Measurements from ENCODE around the gene PLEKHG2.

PLEKHG2 gene

GRCh38 chr19:39422020-39422419 lies 9.6 kb downstream of the PLEKHG2 start:
- no peak for DNase-seq

GRCh38 chr19:39423258-39424086 lies 11.0 kb downstream of the PLEKHG2 start:
- no peak for DNase-seq

GRCh38 chr19:39424934-39425333 lies 12.5 kb downstream of the PLEKHG2 start:
- no peak for DNase-seq

GRCh38 chr19:39425744-39426143 lies 13.3 kb downstream of the PLEKHG2 start:
- no peak for DNase-seq

GRCh38 chr19:39426170-39426569 lies 13.7 kb downstream of the PLEKHG2 start:
- no peak for DNase-seq

- DNase-seq, result no peak
Observed at GRCh38 chr19:39427707-39428106, 15.2 kb downstream of the PLEKHG2 start.

GRCh38 chr19:39428283-39429112 lies 16.0 kb downstream of the PLEKHG2 start:
- no peak for DNase-seq

- no peak for DNase-seq
Observed at GRCh38 chr19:39430675-39431593, 18.5 kb downstream of the PLEKHG2 start.

GRCh38 chr19:39432677-39433025 lies 20.2 kb downstream of the PLEKHG2 start:
- DNase-seq, result no peak

GRCh38 chr19:39433480-39434079 lies 21.1 kb downstream of the PLEKHG2 start:
- DNase-seq, result no peak

- no peak for DNase-seq
Observed at GRCh38 chr19:39434123-39435076, 21.9 kb downstream of the PLEKHG2 start.

- DNase-seq, result peak; percentile 99
Observed at GRCh38 chr19:39435499-39436349, 23.3 kb downstream of the PLEKHG2 start, which contains the start of gene RPS16. TSS of gene RPS16 (minus strand) at chr19:39435949. CDS start at chr19:39435895, 54 bp downstream.

- no peak for DNase-seq
Observed at GRCh38 chr19:39436350-39436716, 23.9 kb downstream of the PLEKHG2 start.

- no peak for DNase-seq
Observed at GRCh38 chr19:39438270-39438934, 25.9 kb downstream of the PLEKHG2 start.

- DNase-seq, result no peak
Observed at GRCh38 chr19:39444598-39445195, 32.2 kb downstream of the PLEKHG2 start.

GRCh38 chr19:39445196-39446111 lies 33.0 kb downstream of the PLEKHG2 start, which contains the start of gene SUPT5H:
TSS of gene SUPT5H (plus strand) at chr19:39445582. CDS start at chr19:39445891, 309 bp downstream.
- peak; percentile 96 for DNase-seq

- DNase-seq, result no peak
Observed at GRCh38 chr19:39446365-39447084, 34.1 kb downstream of the PLEKHG2 start.
